K562 (cell line): ENCODE results near the gene OR1E2. TPM values are rescaled to one million over a fixed set of nuclear protein-coding genes. Genes with fewer than 3 reads are reported as not detected.
"Not testable (repeated sequence)": the region's sequence is repeated elsewhere in the genome, so short reads cannot be mapped to it uniquely, and the experiment has no call there.

Source experiments
- ATAC-seq: fragments of 200-7000 bp; cut with Tn5 transposase; 3 replicates; pipeline ENCODE4 v1.9.1; 2020; ENCODE audit warnings: moderate library complexity
- BruUV-seq: library from RNA; stranded (reverse); fragments of 400-500 nt; replicated peaks from 2 replicates; lab custom pipeline; 2021; lab: Mats Ljungman, UMichigan
- CTCF ChIA-PET: fragments of 300-600 bp; formaldehyde crosslinking; extraction: SDS; loops from one replicate; lab custom pipeline; 2021; ENCODE audit warnings: low intra/inter-chr PET ratio; lab: Yijun Ruan, JAX
- POLR2A ChIA-PET: fragments of 300-600, 350-650 bp; sonication (Branson Sonifier 250); formaldehyde crosslinking; extraction: SDS; loops from one replicate; lab custom pipeline; 2021; ENCODE audit warnings: antibody characterized with exemption, inconsistent platforms; lab: Yijun Ruan, JAX
- DNase-seq, 4 experiments: peaks; one replicate each; pipeline versions ENCODE4 v3.0.0 to v3.0.0-alpha.2; 2011 to 2018; ENCODE audit warnings: low spot score in 3 of 4, mixed read lengths in 3 of 4; ENCODE audit errors: extremely low read depth in 1 of 4
- FAIRE-seq: peaks from 2 replicates; lab custom pipeline; 2011; peaks lifted over from hg19 to GRCh38; lab: Jason Lieb, UNC
- H2AFZ ChIP-seq: 2 replicates; pipeline ENCODE4 v1.6.0; 2011; ENCODE audit warnings: low read depth, low read length, control low read depth, inconsistent platforms
- H3K27ac ChIP-seq: fragments of 200-600 bp; 3 replicates; pipeline ENCODE4 v1.8.0; 2011; ENCODE audit warnings: low read depth, mild to moderate bottlenecking, control low read depth, inconsistent platforms, low read length, moderate library complexity, mixed read lengths; ENCODE audit errors: extremely low read depth
- H3K27me3 ChIP-seq, 2 experiments: fragments of 300-600 bp in 1 of 2; 2 replicates in 1 of 2; 3 replicates in 1 of 2; pipeline versions ENCODE4 v1.6.0 to v1.8.0; 2011; ENCODE audit warnings: inconsistent platforms in 2 of 2, low read length in 2 of 2, mild to moderate bottlenecking in 1 of 2, mixed read lengths in 1 of 2, moderate library complexity in 1 of 2; ENCODE audit not compliant: control insufficient read depth in 2 of 2, insufficient read depth in 2 of 2
- H3K36me3 ChIP-seq: fragments of 300-600 bp; 3 replicates; pipeline ENCODE4 v1.8.0; 2011; ENCODE audit warnings: mild to moderate bottlenecking, low read length, inconsistent platforms; ENCODE audit not compliant: control insufficient read depth, insufficient read depth
- H3K4me1 ChIP-seq, 2 experiments: fragments of 200-600 bp in 1 of 2; replicated peaks in 1 of 2; 2 replicates in 1 of 2; 3 replicates in 1 of 2; pipeline versions ENCODE4 v1.5.1 to v1.8.0; 2011; ENCODE audit warnings: inconsistent platforms in 2 of 2, low read length in 2 of 2, mild to moderate bottlenecking in 1 of 2, mixed read lengths in 1 of 2, moderate library complexity in 1 of 2; ENCODE audit not compliant: control insufficient read depth in 2 of 2, insufficient read depth in 2 of 2
- H3K4me2 ChIP-seq: 2 replicates; pipeline ENCODE4 v1.6.1; 2011; ENCODE audit warnings: low read length, control low read depth, inconsistent platforms, mixed read lengths; ENCODE audit not compliant: insufficient read depth
- H3K4me3 ChIP-seq: fragments of 200-600 bp; sonication (generic), shearing (Covaris generic); 2 replicates; pipeline ENCODE4 v1.5.1; 2016; ENCODE audit warnings: control low read depth, inconsistent platforms
- H3K79me2 ChIP-seq: fragments of 200-600 bp; 3 replicates; pipeline ENCODE4 v1.8.0; 2011; ENCODE audit warnings: low read length, inconsistent platforms; ENCODE audit not compliant: control insufficient read depth, insufficient read depth
- H3K9ac ChIP-seq, 2 experiments: 2 replicates each; pipeline versions ENCODE4 v1.6.0 to v1.6.1; 2011; ENCODE audit warnings: low read depth in 2 of 2, low read length in 2 of 2, control low read depth in 1 of 2, inconsistent platforms in 1 of 2, mild to moderate bottlenecking in 1 of 2, mixed read lengths in 1 of 2; ENCODE audit not compliant: insufficient read depth in 1 of 2
- H3K9me1 ChIP-seq: one replicate; pipeline ENCODE4 v1.6.0; 2011; ENCODE audit warnings: inconsistent platforms, mild to moderate bottlenecking, low read length, moderate library complexity; ENCODE audit not compliant: control insufficient read depth, insufficient read depth
- H3K9me3 ChIP-seq: replicated peaks from 2 replicates; pipeline ENCODE4 v1.5.1; 2011; ENCODE audit warnings: low read depth, low read length, inconsistent platforms; ENCODE audit not compliant: control insufficient read depth, insufficient read depth
- H4K20me1 ChIP-seq: replicated peaks from 2 replicates; pipeline ENCODE4 v1.6.1; 2011; ENCODE audit warnings: low read length, inconsistent platforms, mixed read lengths; ENCODE audit not compliant: control insufficient read depth, insufficient read depth
- DEAF1 ChIP-seq: fragments of 450-650 bp; formaldehyde crosslinking; IDR thresholded peaks from 2 replicates; pipeline ENCODE4 v1.4.0; 2020; ENCODE audit warnings: mild to moderate bottlenecking, moderate library complexity
- ZNF785 ChIP-seq: fragments of 250-450 bp; sonication (Bioruptor Pico); IDR thresholded peaks from 2 replicates; pipeline ENCODE4 v1.4.0; 2020; ENCODE audit warnings: mild to moderate bottlenecking
- WGBS: fragments of 100-300 bp; shearing (Covaris generic); methylation state at CpG from one replicate; pipeline ENCODE4 v1.1.6; 2016; ENCODE audit warnings: low coverage, mixed read lengths; ENCODE audit not compliant: insufficient coverage; ENCODE audit errors: missing lambda C conversion rate; 5-methylcytosine and 5-hydroxymethylcytosine counted together
- in situ Hi-C: fragments of 300-500 bp; cut with MboI; formaldehyde crosslinking; loops from 4 replicates; pipeline ENCODE4 v1.15.0; 2018; ENCODE audit warnings: inconsistent platforms, mixed read lengths
- intact Hi-C: fragments of 100-400 bp; cut with micrococcal nuclease; formaldehyde crosslinking; loops from 2 replicates; pipeline ENCODE4 v1.14.2; 2022
- polyA plus RNA-seq, 8 experiments: library from polyadenylated mRNA; depleted of rRNA in 4 of 8; stranded (reverse) in 5 of 8; unstranded in 3 of 8; fragments of >200 nt; fragmentation: Nextera tagmentation in 2 of 8; fragmentation: Illumina TruSeq in 1 of 8; extraction: Ambion mirVana in 2 of 8; extraction: Trizol in 1 of 8; gene quantifications; 2 replicates each; pipeline versions ENCODE4 v1.2.1 to v1.2.3, GENCODE V29; 2011 to 2014; ENCODE audit warnings: inconsistent platforms in 1 of 8, missing spikeins in 1 of 8
- total RNA-seq, 7 experiments: library from RNA; depleted of rRNA in 6 of 7; stranded (reverse); fragments of >200 nt in 6 of 7; fragmentation: Illumina TruSeq in 2 of 7; extraction: Trizol in 2 of 7; gene quantifications; 2 replicates each; pipeline versions ENCODE4 v1.2.1 to v1.2.3, GENCODE V29; 2011 to 2021; ENCODE audit warnings: low replicate concordance in 1 of 7

OR1E2 gene
- total and polyA plus RNA-seq, 9 of the 15 experiments (the other 6 are each of a cell fraction or from before 2014, with no cell fraction given), result not detected

GRCh38 chr17:3469529-3469928 lies 35.9 kb upstream of the OR1E2 start (continued):
- TF ChIP-seq DEAF1 (CRISPR knock-in tag), result no peak
- no peak for TF ChIP-seq ZNF785

DNA sequence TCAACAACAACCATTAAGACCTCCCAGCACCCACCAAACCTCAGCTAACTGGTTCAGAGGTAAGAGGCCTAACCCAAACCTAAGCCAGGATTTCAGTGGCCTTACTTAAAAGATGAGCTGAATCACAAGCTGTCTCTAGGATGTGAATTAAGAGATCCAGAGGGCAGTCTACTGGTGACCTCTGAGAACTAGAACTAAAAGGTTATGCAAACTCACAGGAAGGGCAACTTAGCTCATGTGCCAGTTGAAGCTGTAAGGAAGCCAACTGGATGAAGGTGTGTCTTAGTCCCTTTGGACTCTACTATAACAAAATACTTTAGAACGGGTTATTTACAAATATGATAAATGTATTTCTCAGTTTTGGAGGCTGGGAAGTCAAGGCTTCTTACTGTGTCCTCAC lies 32.7 kb upstream of the OR1E2 start:
- CTCF ChIA-PET, H3K27ac ChIP-seq, H3K4me1 ChIP-seq, H3K9me1 ChIP-seq, BruUV-seq, FAIRE-seq, H3K27me3 ChIP-seq, H3K36me3 ChIP-seq, ATAC-seq, H3K4me2 ChIP-seq, H2AFZ ChIP-seq, H3K9ac ChIP-seq, H4K20me1 ChIP-seq, in situ Hi-C loops, H3K9me3 ChIP-seq, DNase-seq, intact Hi-C loops, H3K4me3 ChIP-seq, H3K79me2 ChIP-seq: not testable (repeated sequence)
- POLR2A ChIA-PET, result interaction anchor here (0.5 to 0.9 kb wide), 4 partner anchors 11 to 351 kb away, joined by 3 read pairs; no protein-coding TSS in a partner anchor
- 6% methylated on average over 1 of the region's 1 CpG for WGBS
